ENCODE measurements around the gene ZNF697.

Gene ZNF697

GRCh38 chr1:119622311-119623192 lies 25.5 kb downstream of the ZNF697 start:
- Histone ChIP-seq H3K4me1 (ENCODE audit: control insufficient read depth, insufficient read depth, low read length) (peaks cover 6% of the 10 kb centered on the region; the same call in 1 of the 2 replicates), H3K27ac (ENCODE audit: extremely low read depth, low read depth, low read length) (no peak overlapping the region), H3K9me3 (ENCODE audit: control insufficient read depth, insufficient read depth, low read depth, low read length) (no peaks in the 10 kb centered on the region), H3K4me3 (ENCODE audit: low read depth, low read length) (no peak overlapping the region), H3K36me3 (ENCODE audit: control insufficient read depth in 2 of 2, insufficient read depth in 1 of 2, low read length in 2 of 2) (peaks cover 0 to 33% of the 10 kb centered on the region in 2 experiments; a peak in 2 of 3 replicates)
- TF ChIP-seq ZNF140 (tag by site-specific recombination; IDR thresholded peaks at IDR 0.05) (no peak), KLF16 (tag by site-specific recombination; IDR thresholded peaks at IDR 0.05) (no peak), KLF7 (tag by site-specific recombination; IDR thresholded peaks at IDR 0.05; ENCODE audit: borderline replicate concordance) (no peak), KLF9 (tag by site-specific recombination; IDR thresholded peaks at IDR 0.05; ENCODE audit: low read depth) (no peak), SALL2 (tag by site-specific recombination; IDR thresholded peaks at IDR 0.05; ENCODE audit: borderline replicate concordance) (no peak), ZNF621 (tag by site-specific recombination; IDR thresholded peaks at IDR 0.05) (no peak), GLIS1 (tag by site-specific recombination; IDR thresholded peaks at IDR 0.05) (no peak), ZNF830 (tag by site-specific recombination; IDR thresholded peaks at IDR 0.05; ENCODE audit: low read depth) (no peak), PRDM6 (tag by site-specific recombination; IDR thresholded peaks at IDR 0.05) (no peak), ZNF555 (tag by site-specific recombination; conservative IDR thresholded peaks at IDR 0.05) (no peak), KLF1 (tag by site-specific recombination; IDR thresholded peaks at IDR 0.05) (no peak), ZNF768 (tag by site-specific recombination; IDR thresholded peaks at IDR 0.05) (no peak), HIC1 (tag by site-specific recombination; IDR thresholded peaks at IDR 0.05) (no peak), EGR2 (tag by site-specific recombination; IDR thresholded peaks at IDR 0.05; ENCODE audit: low read depth) (no peak), ZNF366 (tag by site-specific recombination; conservative IDR thresholded peaks at IDR 0.05) (no peak), ZNF473 (tag by site-specific recombination; IDR thresholded peaks at IDR 0.05) (no peak)
- POLR2A ChIA-PET, result no interaction called here
- CTCF ChIA-PET, result no interaction called here

- CTCF ChIA-PET, result interaction anchor here (1.4 to 3.3 kb wide), 2 partner anchors 53 to 122 kb away, joined by 3 to 21 read pairs; no protein-coding TSS in a partner anchor
- no peaks in the 10 kb centered on the region for H3K9me3 ChIP-seq (ENCODE audit: control insufficient read depth, insufficient read depth, low read depth, low read length)
- no peak overlapping the region for H3K4me3 ChIP-seq (ENCODE audit: low read depth, low read length)
- POLR2A ChIA-PET, result no interaction called here
- H3K27ac ChIP-seq (ENCODE audit: extremely low read depth, low read depth, low read length), result no peak overlapping the region
- H3K36me3 ChIP-seq (ENCODE audit: control insufficient read depth in 2 of 2, insufficient read depth in 1 of 2, low read length in 2 of 2), result peaks cover 0 to 33% of the 10 kb centered on the region in 2 experiments; a peak in 2 of 3 replicates
- peaks cover under 1% of the 10 kb centered on the region; the same call in 1 of the 2 replicates for H3K4me1 ChIP-seq (ENCODE audit: control insufficient read depth, insufficient read depth, low read length)
- TF ChIP-seq ZBTB21 (tag by site-specific recombination; IDR thresholded peaks at IDR 0.05) (no peak), ZNF138 (tag by site-specific recombination; IDR thresholded peaks at IDR 0.05; ENCODE audit: borderline replicate concordance) (no peak), ZNF580 (tag by site-specific recombination; IDR thresholded peaks at IDR 0.05) (no peak), FEZF1 (tag by site-specific recombination; IDR thresholded peaks at IDR 0.05) (no peak), ZNF148 (tag by site-specific recombination; IDR thresholded peaks at IDR 0.05; ENCODE audit: borderline replicate concordance) (no peak), ZNF549 (tag by site-specific recombination; IDR thresholded peaks at IDR 0.05) (no peak), RBAK (tag by site-specific recombination; IDR thresholded peaks at IDR 0.05) (no peak), ZNF280D (tag by site-specific recombination; IDR thresholded peaks at IDR 0.05) (no peak), KLF9 (tag by site-specific recombination; IDR thresholded peaks at IDR 0.05; ENCODE audit: low read depth) (no peak), ZBTB1 (tag by site-specific recombination; IDR thresholded peaks at IDR 0.05) (no peak)
Observed at GRCh38 chr1:119621705-119622104, 26.4 kb downstream of the ZNF697 start.
